T-helper 1 cell (primary cell): Measurements from ENCODE around the gene MERTK.
"Not testable (repeated sequence)": the region's sequence is repeated elsewhere in the genome, so short reads cannot be mapped to it uniquely, and the experiment has no call there.

Experiments
- DNase-seq, 5 donors: peaks; one replicate each; pipeline ENCODE4 v3.0.0-alpha.2; 2012 to 2020

Gene MERTK

GRCh38 chr2:111946294-111947114 is 48.1 kb downstream of the MERTK start:
- DNase-seq = no peak

- no peak for DNase-seq
These were observed 48.8 kb downstream of the MERTK start for GRCh38 chr2:111947219-111947618.

- no peak for DNase-seq
These were observed 50.4 kb downstream of the MERTK start for GRCh38 chr2:111948832-111949231.

DNA sequence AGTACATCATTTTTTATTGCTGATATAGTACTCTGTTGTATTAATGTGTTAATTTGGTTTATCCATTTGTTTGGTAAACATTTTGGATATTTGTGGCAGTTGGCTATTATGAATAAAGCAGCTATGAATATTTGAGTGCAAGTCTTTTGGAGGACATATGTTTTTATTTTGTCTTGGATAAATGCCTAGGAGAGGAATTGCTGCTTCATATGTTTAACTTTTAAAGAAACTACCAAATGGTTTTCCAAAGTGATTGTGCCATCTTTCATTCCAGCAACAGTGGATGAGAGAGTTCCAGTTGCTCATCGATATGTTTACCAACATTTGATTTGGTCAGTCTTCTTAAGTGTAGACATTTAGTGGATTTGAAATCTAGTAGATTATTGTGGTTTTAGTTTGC is 51.8 kb downstream of the MERTK start:
- no peak for DNase-seq

DNA sequence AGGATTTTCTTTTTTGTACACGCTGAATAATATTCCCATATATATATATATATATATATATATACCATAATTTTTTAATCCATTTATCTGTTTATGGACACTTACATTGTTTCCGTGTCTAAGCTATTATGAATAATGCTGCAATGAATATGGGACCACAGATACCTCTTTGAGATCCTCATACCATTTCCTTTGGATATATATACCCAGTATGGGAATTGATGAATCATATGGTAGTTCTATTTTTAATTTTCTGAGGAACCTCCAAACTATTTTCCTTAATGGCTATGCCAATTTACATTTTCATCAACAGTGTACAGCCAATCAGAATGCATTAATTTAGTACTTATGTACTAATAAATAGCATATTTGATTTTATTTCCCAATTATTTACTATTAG is 53.1 kb downstream of the MERTK start:
- no peak for DNase-seq

GRCh38 chr2:111952871-111953452 is 54.6 kb downstream of the MERTK start:
- peak in 1 of 5 donors; percentile 27 for DNase-seq

DNA sequence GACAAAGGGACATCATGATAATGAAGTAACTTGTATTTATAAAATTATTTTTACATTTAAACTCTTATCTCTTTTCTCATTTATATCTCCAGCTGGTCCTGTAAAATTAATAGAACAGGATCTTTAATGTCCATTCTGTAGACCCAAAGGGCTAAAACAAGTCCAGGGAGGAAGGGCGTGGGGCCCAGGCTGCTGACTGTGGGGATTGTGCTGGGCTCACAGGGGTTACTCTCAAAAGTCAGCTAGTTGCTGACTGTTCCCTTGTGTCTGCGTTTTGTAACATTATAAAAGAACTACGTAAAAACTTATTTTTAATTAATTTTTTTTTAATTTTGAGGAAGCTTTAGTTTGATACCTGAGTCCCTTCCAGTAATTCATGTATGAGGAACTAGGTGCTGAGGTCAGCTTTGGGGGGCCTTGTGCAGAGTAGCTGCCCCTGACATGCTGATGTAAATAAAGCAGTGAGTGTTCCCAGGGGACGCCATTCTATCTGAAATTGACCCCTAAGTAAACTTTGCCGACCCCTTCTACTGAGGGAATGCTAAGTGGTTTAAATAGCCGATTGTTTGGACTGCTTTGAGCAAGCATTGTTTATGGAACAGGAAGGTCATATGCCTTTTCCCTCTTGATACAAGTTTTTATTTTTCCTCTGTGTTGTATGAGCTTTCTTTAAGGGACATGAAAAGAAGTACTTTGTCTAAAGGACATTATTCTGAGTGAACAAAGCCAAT is 56.4 kb downstream of the MERTK start:
- DNase-seq = no peak

DNA sequence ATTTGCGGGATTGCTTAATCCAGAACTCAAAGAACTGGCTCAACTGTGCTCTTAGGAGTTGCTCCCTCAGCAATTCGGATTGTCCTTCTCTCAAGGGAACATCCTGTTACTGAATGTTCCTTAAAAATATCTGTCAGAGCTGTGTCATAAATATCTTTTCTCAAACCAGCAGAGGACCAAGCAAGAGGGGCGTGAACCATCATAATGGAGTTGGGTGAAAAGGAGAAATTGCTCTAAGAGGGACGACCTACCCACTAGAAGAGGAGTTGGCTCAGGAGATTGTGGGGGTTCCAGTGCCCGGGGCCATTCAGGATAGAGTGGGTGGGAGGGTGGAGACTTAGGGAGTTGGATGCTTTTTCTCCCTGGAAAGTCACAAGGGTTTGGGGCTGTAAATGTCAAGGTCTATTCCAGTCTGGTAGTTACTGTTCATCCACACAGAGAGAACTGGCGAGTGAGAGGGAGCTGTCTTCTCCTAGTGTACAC is 59.5 kb downstream of the MERTK start:
- DNase-seq = no peak

GRCh38 chr2:111958901-111959300 is 60.5 kb downstream of the MERTK start:
- DNase-seq = no peak

- no peak for DNase-seq
These were observed 63.3 kb downstream of the MERTK start for GRCh38 chr2:111961663-111962062.

- DNase-seq = not testable (repeated sequence)
These were observed 64.7 kb downstream of the MERTK start for GRCh38 chr2:111963086-111963485.

DNA sequence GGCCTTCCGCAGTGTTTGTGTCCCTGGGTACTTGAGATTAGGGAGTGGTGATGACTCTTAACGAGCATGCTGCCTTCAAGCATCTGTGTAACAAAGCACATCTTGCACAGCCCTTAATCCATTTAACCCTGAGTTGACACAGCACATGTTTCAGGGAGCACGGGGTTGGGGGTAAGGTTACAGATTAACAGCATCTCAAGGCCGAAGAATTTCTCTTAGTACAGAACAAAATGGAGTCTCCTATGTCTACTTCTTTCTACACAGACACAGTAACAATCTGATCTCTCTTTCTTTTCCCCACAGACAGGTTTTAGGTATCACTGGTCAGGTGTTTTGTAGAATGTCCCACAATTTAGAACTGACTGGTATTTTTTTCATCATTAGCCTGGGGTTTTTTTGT is 65.1 kb downstream of the MERTK start:
- DNase-seq = not testable (repeated sequence)

DNA sequence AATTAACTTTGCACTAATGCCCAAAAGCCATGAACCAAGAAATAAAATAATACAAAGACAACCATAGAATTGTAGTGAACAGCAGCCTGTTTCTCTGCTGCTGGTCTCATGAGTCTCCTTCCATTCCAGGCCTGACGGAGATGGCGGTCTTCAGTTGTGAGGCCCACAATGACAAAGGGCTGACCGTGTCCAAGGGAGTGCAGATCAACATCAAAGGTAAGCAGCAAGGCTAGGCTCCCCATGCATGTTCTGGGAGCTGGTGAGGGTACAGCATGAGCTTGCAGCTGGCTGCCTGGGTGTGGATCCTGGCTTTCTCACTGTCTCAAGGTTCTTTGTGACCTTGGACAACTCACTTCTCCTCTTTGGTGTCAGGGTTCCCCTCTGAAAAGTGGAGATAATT is 66.7 kb downstream of the MERTK start:
- no peak for DNase-seq

DNA sequence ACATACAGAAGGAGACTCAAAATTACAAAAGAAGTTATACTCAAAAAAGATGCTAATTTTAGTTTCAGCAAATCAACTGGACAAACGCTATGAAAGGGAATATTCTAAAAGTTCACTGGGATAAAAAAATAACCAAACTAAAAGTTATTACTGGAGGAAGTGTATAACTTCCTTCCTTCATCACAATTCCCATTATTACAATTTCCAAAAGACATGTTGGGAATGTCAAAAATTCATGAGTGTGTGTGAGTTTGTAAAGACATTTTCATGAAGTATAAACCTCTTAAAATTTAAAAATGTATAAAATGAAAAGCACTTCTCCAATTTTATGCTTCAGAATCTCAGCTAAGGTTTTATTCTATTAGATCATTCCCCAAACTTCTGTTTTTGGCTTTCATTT is 67.8 kb downstream of the MERTK start:
- no peak for DNase-seq

- DNase-seq = no peak
These were observed 68.6 kb downstream of the MERTK start for GRCh38 chr2:111967018-111967417.

GRCh38 chr2:111970453-111970852 is 72.0 kb downstream of the MERTK start:
- no peak for DNase-seq

DNA sequence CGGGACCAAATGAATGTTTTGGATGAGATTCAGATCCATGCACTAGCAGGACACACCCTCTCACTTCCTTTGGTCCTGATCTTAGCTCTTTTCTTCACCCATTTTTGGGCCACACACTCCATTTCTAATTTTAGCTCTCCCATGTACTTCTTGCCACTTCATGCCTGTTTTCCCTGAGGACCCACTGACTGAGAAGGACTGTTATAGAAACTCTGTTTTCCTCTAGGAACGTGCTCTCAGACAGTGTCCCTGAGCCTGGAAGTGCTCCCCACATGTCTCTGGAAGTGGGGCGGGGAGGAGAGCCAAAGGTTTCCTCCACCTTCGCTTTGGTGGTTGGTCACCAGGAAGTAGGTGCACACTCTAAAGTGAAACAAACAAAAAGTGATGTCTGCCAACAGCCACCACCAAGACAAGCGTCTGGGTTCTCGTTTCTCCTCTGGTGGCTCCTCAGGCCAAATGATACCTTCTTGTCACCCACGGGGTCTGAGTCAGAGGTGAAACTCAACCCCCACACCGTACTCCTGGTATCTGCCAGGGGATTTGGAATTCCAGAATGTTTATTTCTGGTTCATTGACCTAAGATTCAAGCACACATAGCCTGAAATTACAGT is 74.7 kb downstream of the MERTK start:
- DNase-seq = peak in 1 of 5 donors; percentile 19

DNA sequence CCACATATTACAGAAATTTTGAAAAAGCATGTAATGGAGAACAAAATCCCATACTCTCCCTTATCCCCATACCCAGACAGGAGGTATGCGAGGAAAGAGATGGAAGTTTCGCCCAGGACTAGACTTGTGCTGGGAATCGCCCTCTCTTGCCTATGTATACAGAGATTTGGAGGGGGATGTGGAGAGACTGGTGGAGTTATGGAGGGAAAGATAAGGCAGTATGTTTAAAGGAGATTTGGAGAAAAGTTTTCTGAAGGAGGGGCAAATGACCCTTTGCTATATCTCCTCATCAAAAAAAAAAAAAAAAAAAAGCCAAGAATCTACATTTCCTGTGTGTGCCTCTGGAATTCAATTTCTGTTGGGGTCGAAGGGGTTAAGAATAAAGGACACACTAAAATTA is 75.3 kb downstream of the MERTK start:
- no peak for DNase-seq

DNA sequence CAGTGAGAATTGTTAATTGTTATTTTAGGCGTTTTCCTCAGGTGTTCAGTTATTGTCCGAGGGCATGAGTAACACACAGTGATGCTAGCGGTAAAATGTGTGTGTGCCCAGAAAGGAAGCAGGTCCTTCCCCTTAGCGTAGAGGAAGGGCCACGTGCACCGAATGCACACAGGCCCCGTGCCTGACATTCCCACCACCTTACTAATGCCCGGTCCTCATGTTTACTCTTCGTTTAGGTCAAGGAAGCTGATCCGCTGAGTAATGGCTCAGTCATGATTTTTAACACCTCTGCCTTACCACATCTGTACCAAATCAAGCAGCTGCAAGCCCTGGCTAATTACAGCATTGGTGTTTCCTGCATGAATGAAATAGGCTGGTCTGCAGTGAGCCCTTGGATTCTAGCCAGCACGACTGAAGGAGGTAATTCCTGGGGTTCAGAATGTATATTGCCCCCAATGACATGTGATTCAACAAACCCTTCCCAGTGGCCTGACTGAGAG is 76.7 kb downstream of the MERTK start:
- no peak for DNase-seq

- DNase-seq = no peak
These were observed 77.4 kb downstream of the MERTK start for GRCh38 chr2:111975819-111976218.

GRCh38 chr2:111977240-111977639 is 78.8 kb downstream of the MERTK start:
- DNase-seq = no peak

DNA sequence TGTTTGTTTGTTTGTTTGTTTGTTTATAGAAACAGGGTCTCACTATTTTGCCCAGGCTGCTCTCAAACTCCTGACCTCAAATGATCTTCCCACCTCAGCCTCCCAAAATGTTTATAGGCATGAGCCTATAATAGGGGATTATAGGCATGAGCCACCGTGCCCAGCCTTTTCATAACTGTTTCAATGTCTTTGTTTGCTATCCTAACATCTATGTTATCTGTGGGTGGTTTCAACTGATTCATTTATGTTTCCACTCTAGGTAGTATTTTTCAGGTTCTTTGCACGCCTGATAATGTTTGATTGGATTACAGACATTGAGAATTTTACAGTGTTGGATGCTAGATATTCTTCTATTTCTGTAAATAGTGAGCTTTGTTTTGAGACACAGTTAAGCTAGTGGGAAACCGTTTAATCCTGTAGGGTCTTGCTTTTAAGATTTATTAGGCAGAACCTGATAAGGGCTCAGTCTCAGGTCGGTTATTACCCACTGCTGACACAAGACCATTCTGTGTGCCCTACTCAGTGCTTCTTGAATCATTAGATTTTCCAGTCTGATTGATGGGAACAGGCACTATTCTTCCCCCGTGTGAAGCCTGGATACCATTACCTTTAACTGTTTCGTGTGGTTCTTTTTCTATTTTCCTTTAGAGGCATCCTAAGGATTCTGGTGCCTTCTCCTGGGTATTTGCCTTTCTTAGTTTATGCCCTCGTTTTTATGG is 80.2 kb downstream of the MERTK start:
- no peak for DNase-seq
